OCI-LY1 (cell line): ENCODE measurements around the gene COQ2.

Source experiments
- H2AFZ ChIP-seq: fragments of 200-600 bp; sonication (generic), shearing (Covaris generic); 2 replicates; pipeline ENCODE4 v1.6.0; 2014; ENCODE audit warnings: antibody characterized with exemption, mild to moderate bottlenecking, low read length
- H3F3A ChIP-seq: fragments of 200-600 bp; sonication (generic), shearing (Covaris generic); 2 replicates; pipeline ENCODE4 v1.6.0; 2014; ENCODE audit warnings: mild to moderate bottlenecking, antibody characterized with exemption, low read length, moderate library complexity; ENCODE audit not compliant: insufficient read depth
- H3K27ac ChIP-seq: fragments of 200-600 bp; sonication (generic); 2 replicates; pipeline ENCODE4 v1.5.1; 2014; ENCODE audit warnings: low read length, mixed run types, mild to moderate bottlenecking, low read depth; ENCODE audit not compliant: poor library complexity, severe bottlenecking
- H3K27me3 ChIP-seq: fragments of 200-600 bp; sonication (generic); 2 replicates; pipeline ENCODE4 v1.6.0; 2014; ENCODE audit warnings: antibody characterized with exemption, mild to moderate bottlenecking, low read length, moderate library complexity; ENCODE audit not compliant: insufficient read depth
- H3K36me3 ChIP-seq: fragments of 200-600 bp; sonication (generic); 2 replicates; pipeline ENCODE4 v1.6.1; 2014; ENCODE audit warnings: mild to moderate bottlenecking, antibody characterized with exemption, low read length, moderate library complexity, mixed read lengths; ENCODE audit not compliant: insufficient read depth
- H3K4me1 ChIP-seq: fragments of 200-600 bp; sonication (generic); 2 replicates; pipeline ENCODE4 v1.5.1; 2014; ENCODE audit warnings: mild to moderate bottlenecking, low read length, moderate library complexity; ENCODE audit not compliant: insufficient read depth, severe bottlenecking
- H3K4me2 ChIP-seq: fragments of 200-600 bp; sonication (generic), shearing (Covaris generic); 2 replicates; pipeline ENCODE4 v1.6.1; 2014; ENCODE audit warnings: low read length
- H3K4me3 ChIP-seq: fragments of 200-600 bp; sonication (generic); 2 replicates; pipeline ENCODE4 v1.5.1; 2014; ENCODE audit warnings: low read length, low read depth, mild to moderate bottlenecking, mixed read lengths; ENCODE audit not compliant: poor library complexity, severe bottlenecking
- H3K79me2 ChIP-seq: fragments of 200-600 bp; shearing (Covaris generic); 2 replicates; pipeline ENCODE4 v1.6.1; 2016; ENCODE audit warnings: mixed run types, low read length, mixed read lengths; ENCODE audit not compliant: insufficient read depth
- H3K9ac ChIP-seq: fragments of 200-600 bp; sonication (generic), shearing (Covaris generic); 2 replicates; pipeline ENCODE4 v1.6.1; 2014; ENCODE audit warnings: mild to moderate bottlenecking, low read length, mixed read lengths
- H3K9me2 ChIP-seq: fragments of 200-600 bp; sonication (generic), shearing (Covaris generic); 2 replicates; pipeline ENCODE4 v1.6.1; 2014; ENCODE audit warnings: low read depth, mild to moderate bottlenecking, low read length, mixed read lengths
- H3K9me3 ChIP-seq: fragments of 200-600 bp; shearing (Covaris generic); 2 replicates; pipeline ENCODE4 v1.6.1; 2014; ENCODE audit warnings: low read length, mixed read lengths
- H4K20me1 ChIP-seq: fragments of 200-600 bp; sonication (generic), shearing (Covaris generic); 2 replicates; pipeline ENCODE4 v1.6.0; 2016; ENCODE audit warnings: mild to moderate bottlenecking, low read length; ENCODE audit not compliant: insufficient read depth
- EZH2 ChIP-seq: fragments of 200-600 bp; sonication (generic), shearing (Covaris generic); IDR thresholded peaks from 2 replicates; pipeline ENCODE4 v1.8.0; 2017; ENCODE audit warnings: borderline replicate concordance, mixed run types, mild to moderate bottlenecking, antibody characterized with exemption, low read length, moderate library complexity, mixed read lengths
- TF ChIP-seq, protein P1 (sequence below): fragments of 200-600 bp; sonication (generic), shearing (Covaris generic); IDR thresholded peaks from 2 replicates; pipeline ENCODE4 v1.5.1; 2017; ENCODE audit warnings: mild to moderate bottlenecking, antibody characterized with exemption, low read length, moderate library complexity, mixed read lengths

The COQ2 gene

DNA sequence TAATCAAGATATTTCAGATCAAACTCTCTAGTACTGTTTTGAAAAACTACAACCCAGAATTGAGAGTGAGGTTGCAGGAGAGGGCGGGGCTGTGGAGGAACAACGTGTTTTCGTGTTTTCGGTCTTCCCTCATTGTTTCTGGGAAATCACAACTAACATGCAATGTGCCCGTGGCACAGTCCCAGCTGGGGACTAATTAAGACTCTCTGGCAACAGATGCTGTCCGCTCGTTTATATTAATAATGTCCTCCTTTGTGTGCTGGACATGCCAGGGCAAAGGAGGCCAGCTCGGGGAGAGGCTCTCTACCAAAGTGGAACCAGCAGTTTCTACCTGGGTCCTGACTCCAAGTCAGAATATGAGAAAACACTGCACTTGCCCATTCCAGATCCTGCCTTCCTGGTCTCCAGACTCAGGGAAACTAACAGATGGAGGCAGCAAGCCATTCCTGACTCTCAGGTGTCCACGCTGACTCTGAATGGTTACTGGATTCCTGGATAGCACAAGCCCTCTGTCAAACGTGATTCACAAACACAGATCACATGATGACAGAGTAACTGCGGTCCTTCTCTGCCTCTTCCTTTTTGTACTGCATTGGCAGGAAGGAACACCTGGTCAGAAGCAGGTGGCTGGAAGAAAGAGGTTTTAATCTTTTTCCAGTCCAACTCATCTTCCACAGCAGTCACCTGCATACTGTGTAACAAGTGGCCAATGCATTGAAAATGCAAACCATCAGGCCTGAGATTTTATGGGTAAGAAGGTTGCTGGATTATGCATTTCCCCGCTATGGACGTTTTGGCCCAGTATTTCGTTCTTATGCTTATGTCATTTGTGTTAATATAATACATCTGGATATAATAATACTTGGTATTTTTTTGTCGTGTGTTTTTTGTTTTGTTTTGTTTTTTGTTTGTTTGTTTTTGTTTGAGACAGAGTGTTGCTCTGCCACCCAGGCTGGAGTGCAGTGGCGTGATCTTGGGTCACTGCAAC is 65.0 kb downstream of the COQ2 start:
- Histone ChIP-seq H3K4me1 (peaks cover 57% of the 10 kb centered on the region), H2AFZ (no peak overlapping the region), H3K4me3 (peak overlapping the region; percentile 30), H4K20me1 (no peaks in the 10 kb centered on the region), H3K9ac (no peak overlapping the region), H3K4me2 (peak overlapping the region; percentile 61), H3K36me3 (no peaks in the 10 kb centered on the region), H3K79me2 (no peaks in the 10 kb centered on the region), H3K27ac (peak overlapping the region; percentile 96), H3K9me3 (no peaks in the 10 kb centered on the region), H3F3A (no peaks in the 10 kb centered on the region), H3K9me2 (no peaks in the 10 kb centered on the region), H3K27me3 (no peaks in the 10 kb centered on the region)
- TF ChIP-seq, protein P1, sequence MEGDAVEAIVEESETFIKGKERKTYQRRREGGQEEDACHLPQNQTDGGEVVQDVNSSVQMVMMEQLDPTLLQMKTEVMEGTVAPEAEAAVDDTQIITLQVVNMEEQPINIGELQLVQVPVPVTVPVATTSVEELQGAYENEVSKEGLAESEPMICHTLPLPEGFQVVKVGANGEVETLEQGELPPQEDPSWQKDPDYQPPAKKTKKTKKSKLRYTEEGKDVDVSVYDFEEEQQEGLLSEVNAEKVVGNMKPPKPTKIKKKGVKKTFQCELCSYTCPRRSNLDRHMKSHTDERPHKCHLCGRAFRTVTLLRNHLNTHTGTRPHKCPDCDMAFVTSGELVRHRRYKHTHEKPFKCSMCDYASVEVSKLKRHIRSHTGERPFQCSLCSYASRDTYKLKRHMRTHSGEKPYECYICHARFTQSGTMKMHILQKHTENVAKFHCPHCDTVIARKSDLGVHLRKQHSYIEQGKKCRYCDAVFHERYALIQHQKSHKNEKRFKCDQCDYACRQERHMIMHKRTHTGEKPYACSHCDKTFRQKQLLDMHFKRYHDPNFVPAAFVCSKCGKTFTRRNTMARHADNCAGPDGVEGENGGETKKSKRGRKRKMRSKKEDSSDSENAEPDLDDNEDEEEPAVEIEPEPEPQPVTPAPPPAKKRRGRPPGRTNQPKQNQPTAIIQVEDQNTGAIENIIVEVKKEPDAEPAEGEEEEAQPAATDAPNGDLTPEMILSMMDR, result no peak
- no peak for TF ChIP-seq EZH2

DNA sequence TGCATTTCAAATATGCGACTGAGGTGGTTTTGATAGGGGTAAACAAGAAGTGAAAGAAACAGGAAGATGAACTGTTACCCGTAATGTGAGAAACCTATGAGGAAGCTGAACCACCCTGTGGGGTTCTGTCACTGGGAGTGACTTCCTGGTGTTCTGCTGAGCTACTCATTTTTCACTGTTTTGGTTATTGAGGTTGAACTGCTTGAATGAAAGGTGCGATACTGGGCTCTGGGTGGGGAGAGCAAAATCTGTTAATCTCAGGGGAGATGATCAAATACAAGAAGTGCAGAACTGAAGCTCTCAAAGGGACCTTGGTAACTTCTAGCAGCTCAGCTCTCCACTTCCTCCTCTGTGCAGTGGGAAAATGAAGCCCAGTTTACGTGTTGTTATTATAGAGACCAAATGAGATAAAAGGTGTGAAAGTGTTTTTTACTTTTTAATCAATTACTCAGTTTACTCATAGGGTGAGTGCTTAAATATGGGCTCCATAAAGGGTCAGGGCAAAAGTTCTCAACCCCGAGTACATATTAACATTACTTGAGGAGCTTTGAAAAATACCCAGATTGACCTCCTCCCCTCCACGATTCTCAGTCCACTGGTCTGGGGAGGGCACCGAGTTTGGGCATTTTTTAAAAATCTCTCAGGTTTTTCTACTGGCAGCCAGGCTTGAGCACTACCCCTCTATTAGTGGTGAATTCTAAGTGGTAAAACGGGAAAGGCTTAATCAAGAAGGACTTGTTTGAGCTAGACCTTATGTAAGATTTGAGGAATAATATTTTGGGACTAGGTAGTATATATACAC is 66.7 kb downstream of the COQ2 start:
- Histone ChIP-seq H3K9me3 (no peaks in the 10 kb centered on the region), H3K27me3 (no peaks in the 10 kb centered on the region), H3K4me1 (peaks cover 61% of the 10 kb centered on the region), H3K79me2 (no peaks in the 10 kb centered on the region), H3K9me2 (no peaks in the 10 kb centered on the region), H2AFZ (peak overlapping the region; percentile 73), H3K27ac (peak overlapping the region; percentile 96), H3K36me3 (no peaks in the 10 kb centered on the region), H3K4me3 (peak overlapping the region; percentile 30), H3K4me2 (peak overlapping the region; percentile 56), H3F3A (no peaks in the 10 kb centered on the region), H3K9ac (peak overlapping the region; percentile 48), H4K20me1 (no peaks in the 10 kb centered on the region)
- TF ChIP-seq EZH2, result no peak
- TF ChIP-seq, protein P1, result no peak

DNA sequence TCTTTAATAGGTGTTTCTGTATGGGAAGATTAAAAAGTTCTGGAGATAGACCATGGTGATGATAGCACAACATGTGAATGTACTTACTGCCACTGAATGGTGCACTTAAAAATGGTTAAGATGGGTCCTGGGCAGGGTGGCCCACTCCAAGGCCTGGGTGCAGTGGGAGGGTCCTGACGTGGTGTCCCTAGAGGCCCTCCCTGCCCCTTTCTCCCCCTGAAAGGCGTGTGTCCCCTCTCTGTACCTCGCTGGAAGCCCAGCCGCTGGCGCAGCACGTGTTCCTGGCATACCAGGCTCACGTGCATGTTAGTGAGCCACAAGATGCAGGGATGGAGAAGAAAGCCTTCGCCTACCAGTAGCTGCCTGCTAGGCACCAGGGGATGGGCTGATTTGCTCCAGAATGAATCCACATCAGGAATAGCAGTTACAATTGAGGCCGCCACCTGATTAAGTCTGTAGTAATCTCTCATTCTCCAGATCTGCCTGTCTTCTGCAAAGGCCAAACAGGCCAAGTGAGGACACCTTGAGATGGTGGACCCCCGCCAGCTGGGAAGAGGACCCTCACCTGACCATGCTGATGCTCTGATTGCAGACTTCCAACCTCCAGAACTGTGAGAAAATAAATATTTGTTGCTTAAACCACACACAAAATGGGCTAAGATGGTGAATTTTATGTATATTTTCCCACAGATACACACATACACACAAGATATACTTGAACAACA is 67.5 kb downstream of the COQ2 start:
- no peaks in the 10 kb centered on the region for H3K9me3 ChIP-seq
- peaks cover 67% of the 10 kb centered on the region for H3K4me1 ChIP-seq
- no peaks in the 10 kb centered on the region for H3K9me2 ChIP-seq
- peak overlapping the region; percentile 56 for H3K4me2 ChIP-seq
- no peak for TF ChIP-seq EZH2
- TF ChIP-seq, protein P1, result no peak
- H3K9ac ChIP-seq, result peak overlapping the region; percentile 48
- no peaks in the 10 kb centered on the region for H3K27me3 ChIP-seq
- H3K27ac ChIP-seq, result peak overlapping the region; percentile 96
- no peaks in the 10 kb centered on the region for H3K36me3 ChIP-seq
- H2AFZ ChIP-seq, result peak overlapping the region; percentile 73
- H3K4me3 ChIP-seq, result peak overlapping the region; percentile 30
- H3F3A ChIP-seq, result no peaks in the 10 kb centered on the region
- no peaks in the 10 kb centered on the region for H3K79me2 ChIP-seq
- H4K20me1 ChIP-seq, result no peaks in the 10 kb centered on the region
